ENCODE data around the gene GRIK1. TPM values are rescaled to one million over a fixed set of nuclear protein-coding genes. Genes with fewer than 3 reads are reported as not detected.

The GRIK1 gene
- total RNA-seq, 1 donor from 2014 or later: 0.31 TPM

DNA sequence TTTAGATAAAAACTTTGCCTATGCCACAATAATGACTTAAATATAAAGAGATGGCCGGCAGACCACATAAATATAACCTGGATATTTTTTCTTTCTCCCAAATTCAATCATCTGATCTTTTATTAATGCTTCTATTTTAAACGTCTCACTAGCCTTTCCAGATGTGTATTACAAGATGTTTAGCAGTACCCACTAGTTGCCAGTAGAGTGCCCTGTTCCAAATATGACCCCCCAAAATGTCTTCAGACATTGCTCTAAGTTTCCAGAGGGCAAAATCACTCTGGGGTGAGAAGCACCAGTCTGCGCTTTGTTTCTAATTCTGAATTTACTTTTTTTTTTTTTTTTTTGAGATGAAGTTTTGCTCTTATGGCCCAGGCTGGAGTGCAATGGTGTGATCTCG, 268.1 kb downstream of the GRIK1 start:
- no peak for DNase-seq

DNA sequence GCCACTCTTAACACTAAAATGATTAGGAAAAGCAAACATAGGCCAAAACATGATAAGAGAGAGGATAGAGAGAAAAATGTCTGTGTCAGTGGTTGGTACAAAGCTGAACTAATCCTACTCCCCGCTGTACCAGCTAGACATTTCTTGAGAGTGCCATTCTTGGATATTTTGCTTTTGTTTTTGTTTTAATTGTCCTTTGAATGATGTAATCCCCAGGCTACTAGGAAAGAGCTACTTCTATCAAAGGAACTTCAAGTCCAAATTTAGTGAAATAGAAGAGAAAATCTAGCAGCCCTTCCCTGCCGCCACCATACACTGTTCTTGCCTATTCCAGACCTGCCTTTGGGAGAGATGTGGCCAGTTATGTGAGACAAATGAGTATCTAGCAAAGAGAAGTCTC, 269.6 kb downstream of the GRIK1 start:
- no peak for DNase-seq

DNA sequence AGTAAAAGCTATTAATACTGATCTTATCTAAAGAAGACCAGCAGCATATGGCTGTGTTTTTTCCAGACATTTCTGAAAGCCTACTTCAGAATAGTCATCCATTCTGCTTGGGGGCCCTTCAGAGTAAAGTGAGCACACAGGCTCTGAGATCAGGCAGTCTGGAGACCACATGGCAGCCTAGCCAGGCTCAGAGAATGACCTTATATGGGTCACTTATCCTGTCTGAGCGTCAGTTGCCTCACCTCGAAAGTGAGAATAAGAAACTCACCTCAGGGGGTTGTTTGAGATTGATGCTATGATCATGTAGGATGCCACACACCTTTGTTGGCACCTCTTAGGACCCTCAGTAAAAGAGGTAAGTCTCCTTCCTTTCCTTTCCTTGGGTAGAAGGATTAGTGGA, 270.4 kb downstream of the GRIK1 start:
- no peak for DNase-seq

DNA sequence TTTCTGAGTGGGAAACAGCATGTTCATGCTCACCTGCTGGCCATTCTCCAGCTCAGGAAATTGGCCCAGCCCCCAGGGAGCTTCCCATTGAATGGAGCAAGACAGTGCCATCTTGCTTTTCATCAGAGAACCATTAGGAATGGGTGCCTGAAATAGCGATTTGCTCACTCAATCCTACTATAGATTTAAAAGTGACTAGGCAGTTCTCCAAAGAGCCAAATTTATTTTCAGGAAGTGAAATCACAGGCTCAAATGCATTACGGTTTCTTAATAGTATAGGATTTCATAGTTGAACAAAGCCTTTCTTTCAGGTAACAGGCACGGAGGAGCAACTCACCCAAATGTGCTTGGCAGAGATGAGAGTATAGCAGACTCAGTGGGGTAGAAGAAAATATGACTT, 272.1 kb downstream of the GRIK1 start:
- DNase-seq: no peak

- DNase-seq: no peak
Measured at GRCh38 chr21:29664615-29665014, 275.2 kb downstream of the GRIK1 start.

DNA sequence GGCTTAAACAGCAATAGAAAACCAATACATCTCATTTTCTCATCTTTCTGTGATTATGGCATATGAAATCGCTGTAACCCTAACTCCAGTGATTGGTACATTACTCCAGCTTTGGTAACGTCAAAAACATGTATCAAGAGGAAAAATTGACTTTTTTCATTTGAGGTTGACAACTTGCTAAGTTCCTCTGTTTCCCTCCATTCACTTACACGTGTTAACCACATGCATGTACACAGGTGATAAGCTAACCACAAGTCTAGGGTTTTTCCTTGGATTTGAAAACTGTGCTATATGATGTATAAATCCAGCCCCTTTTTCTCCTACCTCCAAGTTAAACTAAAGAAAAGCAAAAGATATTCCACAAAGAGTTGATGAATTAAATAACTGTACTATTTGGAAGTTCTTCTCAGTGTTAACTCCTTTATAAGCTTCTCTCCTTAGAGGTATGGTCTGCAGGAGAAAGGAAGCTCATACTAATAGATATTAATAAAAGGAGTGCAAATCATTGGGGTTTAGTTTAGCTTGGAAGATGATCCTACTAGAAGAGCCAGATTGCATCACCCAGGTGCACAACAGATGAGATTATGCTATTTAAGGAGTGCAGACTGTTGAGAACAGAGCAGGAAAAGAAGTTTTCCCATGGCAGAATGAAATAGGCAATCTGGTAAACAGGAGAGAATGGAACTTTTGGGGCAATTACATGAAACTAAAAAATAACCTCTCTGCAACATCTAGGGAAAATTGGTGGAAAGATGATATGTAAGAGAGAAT, 277.9 kb downstream of the GRIK1 start:
- DNase-seq: no peak

- DNase-seq: no peak
Measured at GRCh38 chr21:29660047-29660720, 279.6 kb downstream of the GRIK1 start.

GRCh38 chr21:29658934-29659203, 280.9 kb downstream of the GRIK1 start:
- DNase-seq: no peak

GRCh38 chr21:29658177-29658933, 281.4 kb downstream of the GRIK1 start:
- DNase-seq: no peak

GRCh38 chr21:29657240-29657989, 282.4 kb downstream of the GRIK1 start:
- no peak for DNase-seq

DNA sequence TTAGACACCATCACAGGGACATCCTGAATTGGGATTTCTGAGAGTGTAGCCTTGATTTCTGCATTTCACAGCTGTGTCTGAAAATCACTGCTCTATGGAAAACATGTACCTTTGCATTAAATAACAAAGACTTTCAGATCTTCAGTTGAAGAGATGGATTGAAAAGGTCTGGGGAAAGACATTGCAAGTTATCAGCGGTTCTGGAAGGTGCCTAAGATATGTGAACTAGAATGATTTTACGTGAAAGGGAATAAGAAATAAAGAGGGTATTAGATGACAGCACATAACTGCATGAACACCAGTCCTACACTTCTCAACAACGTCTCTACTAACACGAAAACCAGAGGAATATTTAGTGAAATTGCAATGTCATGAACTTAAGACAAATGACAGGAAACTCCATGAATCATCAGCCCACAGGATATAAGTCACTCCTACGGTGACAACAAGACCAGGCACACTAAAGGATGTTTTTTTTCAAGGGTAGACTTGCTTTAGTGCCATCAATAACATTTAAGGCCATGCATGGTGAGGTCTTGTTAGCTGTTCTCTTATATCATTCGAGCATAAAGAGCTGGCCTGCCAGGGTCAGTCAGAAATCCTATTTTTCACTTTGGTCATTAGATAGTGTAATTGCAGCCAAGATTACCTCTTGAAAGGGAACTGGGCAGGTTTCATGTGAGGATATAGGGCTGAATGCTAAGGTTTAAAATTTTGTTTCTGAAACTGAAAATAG, 283.1 kb downstream of the GRIK1 start:
- DNase-seq: no peak

- no peak for DNase-seq
Measured at GRCh38 chr21:29655577-29655976, 284.2 kb downstream of the GRIK1 start.

DNA sequence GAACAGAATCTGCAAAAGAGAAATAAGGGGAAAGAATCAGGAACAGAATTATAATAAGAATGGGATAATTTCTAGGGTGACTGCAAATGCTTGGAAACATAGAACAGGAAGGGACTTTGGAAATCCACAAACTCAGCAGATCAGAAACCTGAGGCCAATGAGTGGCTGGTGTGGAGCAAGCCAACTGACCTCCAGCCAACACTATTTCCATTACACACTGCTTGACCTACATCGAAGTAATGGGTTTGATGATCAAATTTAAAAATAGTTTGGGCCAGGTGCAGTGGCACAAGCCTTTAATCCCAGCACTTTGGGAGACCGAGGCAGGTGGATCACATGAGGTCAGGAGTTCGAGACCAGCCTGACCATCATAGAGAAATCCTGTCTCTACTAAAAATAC, 284.9 kb downstream of the GRIK1 start:
- DNase-seq: no peak

- DNase-seq: no peak
Measured at GRCh38 chr21:29654203-29654602, 285.6 kb downstream of the GRIK1 start.

GRCh38 chr21:29650523-29651022, 289.2 kb downstream of the GRIK1 start:
- DNase-seq: no peak

DNA sequence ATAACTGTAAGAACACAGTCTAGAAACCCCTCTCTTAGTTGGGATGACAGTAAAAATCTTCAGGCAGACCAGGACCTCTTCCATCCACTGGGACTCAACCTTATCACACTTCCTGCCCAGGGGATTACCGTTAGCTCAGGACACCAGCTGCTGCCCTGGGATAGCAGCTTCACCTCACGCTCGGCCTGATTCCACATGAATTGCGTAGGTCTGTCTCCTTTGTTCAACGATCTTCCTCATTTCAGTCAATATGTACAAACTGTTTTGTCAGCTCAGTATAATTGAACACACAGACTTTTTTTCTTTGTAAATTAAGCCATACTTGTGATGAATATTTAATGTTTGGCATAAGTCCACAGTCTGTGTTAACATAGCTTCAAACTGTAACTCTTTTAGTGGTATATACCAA, 290.4 kb downstream of the GRIK1 start:
- peak; percentile 18 for DNase-seq

DNA sequence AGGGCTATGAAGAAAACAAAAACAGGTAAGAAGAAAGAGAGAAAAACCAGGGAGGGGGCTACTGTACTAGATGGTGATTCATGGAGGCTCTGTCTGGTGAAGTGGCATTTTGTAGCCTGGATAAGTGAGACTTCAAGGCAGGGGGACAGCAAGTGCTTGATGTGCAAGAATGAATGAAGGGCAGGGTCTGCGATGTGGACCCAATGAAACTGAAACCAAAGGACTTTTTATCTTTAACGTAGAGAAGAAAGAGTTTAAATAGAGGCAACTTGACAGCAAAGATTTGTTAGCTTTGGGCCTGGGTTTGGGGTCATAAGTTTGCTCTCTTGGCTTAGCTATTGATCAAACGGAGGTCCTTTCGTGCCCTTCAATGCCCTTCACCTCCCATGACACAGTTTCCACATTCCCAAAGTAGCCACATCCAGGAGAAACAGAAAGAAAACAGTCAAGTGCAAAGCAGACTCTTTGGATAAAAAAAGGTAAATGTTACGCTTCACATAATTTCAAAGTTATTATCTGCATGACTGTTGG, 291.0 kb downstream of the GRIK1 start:
- no peak for DNase-seq

- no peak for DNase-seq
Measured at GRCh38 chr21:29647353-29647781, 292.4 kb downstream of the GRIK1 start.

DNA sequence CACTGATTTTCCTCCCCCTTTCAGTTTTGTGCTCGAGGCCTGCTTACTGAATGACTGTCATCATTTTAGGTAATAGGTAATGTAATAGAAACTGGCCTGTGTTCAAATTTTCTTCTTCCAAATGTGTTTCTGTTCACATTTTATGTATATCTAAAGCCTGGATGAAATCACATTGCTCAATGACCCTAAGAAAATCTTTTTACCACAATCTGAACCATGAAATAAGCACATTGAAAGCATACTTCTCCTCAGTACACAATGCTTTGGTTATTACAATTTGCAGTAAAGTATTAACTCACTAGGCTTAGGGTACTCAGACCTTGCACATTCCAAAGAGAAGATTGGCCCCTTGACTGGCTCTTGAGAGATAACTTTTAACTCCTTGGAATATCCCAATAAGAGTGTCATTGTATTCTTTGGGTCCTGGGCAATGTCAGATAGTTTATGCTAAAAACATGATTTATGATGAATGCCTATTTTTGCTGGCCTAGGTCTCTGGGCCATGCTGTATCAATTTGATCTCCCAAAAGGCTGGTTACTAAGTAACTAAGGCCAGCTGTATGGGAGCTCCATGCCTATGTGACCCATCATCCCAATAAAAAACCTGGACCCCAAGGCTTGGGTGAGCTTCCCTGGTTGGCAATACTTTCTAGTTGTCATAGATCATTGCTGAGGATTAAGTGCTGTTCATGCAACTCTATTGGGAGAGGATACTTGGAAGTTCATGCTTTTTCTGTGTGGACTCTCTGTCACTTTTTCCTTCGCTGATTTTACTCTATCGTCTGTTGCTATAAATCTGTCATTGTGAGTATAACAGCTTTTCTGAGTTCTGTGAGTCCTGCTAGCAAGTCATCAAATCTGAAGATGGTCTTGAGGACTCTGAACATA, 293.9 kb downstream of the GRIK1 start:
- no peak for DNase-seq

DNA sequence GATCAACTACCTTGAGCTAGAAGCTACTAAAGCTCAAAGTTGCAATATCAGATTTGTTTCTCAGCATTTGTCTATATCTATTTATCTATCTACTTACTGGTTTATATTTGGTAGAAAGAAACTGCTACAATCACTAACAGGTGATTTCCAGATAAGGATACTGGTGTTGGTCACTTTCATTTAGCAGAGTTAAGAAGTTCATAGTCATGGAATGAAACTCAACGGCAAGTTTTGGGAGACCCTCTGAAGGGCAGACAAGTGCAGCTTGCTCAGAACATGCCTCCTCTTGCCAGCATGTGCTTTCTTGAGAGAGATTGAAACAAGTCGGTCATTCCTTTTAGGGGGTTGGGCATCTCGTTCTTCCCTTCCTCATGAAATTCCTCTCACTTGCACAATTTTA, 296.5 kb downstream of the GRIK1 start:
- no peak for DNase-seq

All from tongue (tissue), 2 donors.